ENCODE results near the gene STX17.

Gene STX17

DNA sequence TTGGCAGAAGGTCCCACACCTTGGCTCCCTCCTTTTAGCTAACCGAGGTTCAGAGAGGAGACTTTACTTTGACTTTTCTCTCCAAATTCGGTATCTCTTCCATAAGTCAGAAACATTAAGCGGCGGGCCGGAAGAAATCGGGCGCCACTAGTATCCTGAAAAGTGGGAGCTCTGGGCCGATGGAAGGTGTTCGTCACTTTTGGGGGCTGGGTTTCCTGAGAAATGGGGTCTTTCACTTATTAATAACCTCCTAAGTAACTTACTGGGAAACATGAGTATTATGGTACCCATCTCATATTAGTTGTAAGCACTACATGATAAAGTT lies 716 bp downstream of the STX17 start:
- no peak for DNase-seq (ENCODE audit: low read depth)

DNA sequence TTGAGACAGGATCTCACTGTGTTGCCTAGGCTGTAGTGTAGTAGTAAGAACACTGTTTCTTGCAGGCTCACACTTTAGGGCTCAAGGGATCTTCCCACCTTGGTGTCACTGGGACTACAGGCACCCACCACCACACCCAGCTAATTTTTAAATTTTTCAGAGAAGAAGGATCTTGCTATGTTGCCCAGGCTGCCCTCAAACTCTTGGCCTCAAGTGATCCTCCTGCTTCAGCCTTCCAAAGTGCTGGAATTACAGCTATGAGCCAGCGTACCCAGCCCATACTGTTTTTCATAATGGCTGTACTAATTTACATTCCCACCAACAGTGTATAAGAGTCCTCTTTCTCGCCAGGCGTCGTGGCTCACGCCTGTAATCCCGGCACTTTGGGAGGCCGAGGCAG lies 5.1 kb downstream of the STX17 start:
- no peak for DNase-seq (ENCODE audit: low read depth)

GRCh38 chr9:99916650-99917049 lies 10.2 kb downstream of the STX17 start:
- no peak for DNase-seq (ENCODE audit: low read depth)

DNA sequence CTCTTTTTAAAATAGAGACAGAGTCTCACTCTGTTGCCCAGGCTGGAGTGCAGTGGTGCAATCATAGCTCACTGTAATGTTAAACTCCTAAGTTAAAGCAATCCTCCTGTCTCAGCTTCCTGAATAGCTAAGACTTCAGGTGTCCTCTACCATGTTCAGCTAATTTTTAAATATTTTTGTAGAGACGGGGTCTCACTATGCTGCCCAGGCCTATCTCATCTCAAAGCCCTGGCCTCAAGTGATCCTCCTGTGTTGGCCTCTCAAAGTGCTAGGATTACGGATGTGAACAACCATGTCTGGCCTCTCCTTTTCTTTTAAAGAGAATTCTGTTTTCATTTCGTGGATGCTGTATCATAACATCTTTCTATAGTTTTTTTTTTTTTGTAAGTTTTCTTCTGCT lies 11.7 kb downstream of the STX17 start:
- no peak for DNase-seq (ENCODE audit: low read depth)

- no peak for DNase-seq (ENCODE audit: low read depth)
Observed at GRCh38 chr9:99919930-99920329, 13.5 kb downstream of the STX17 start.

GRCh38 chr9:99921875-99922710 lies 15.6 kb downstream of the STX17 start:
- no peak for DNase-seq (ENCODE audit: low read depth)

DNA sequence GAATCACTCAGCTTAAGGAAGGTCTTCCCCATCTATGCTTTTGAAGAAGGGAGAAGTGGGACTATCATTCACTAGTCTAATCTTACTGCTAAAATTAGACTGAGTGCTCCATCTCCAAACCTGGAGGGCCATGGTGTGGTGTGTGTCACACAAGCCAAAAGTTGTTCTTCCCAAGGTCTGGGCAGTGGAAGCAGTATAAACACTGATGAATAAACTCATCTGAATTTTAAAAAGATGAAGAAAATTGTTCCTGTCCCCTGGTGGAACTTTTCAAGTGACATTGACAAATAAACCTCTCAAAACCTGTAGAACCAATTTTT lies 16.2 kb downstream of the STX17 start:
- no peak for DNase-seq (ENCODE audit: low read depth)

DNA sequence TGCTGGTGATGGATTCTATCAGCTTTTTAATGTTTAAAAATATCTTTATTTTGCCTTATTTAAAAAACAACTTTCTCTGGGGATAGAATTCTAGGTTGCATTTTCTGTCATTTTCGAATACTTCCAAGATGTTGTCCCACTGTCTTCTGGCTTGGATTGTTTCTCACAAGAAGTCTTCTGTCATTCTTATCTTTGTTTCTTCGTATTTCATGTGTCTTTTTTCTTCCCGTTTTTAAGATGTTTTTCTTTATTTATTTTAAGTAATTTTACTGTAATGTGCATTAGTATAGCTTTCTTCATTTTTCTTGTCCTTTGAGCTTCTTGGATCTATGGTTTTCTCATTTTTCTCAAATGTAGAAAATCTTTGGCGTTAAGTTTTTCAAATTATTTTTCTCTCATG lies 19.1 kb downstream of the STX17 start:
- DNase-seq (ENCODE audit: low read depth) = no peak

- no peak for DNase-seq (ENCODE audit: low read depth)
Observed at GRCh38 chr9:99929652-99930051, 23.2 kb downstream of the STX17 start.

GRCh38 chr9:99931155-99931840 lies 24.8 kb downstream of the STX17 start:
- DNase-seq (ENCODE audit: low read depth) = no peak

DNA sequence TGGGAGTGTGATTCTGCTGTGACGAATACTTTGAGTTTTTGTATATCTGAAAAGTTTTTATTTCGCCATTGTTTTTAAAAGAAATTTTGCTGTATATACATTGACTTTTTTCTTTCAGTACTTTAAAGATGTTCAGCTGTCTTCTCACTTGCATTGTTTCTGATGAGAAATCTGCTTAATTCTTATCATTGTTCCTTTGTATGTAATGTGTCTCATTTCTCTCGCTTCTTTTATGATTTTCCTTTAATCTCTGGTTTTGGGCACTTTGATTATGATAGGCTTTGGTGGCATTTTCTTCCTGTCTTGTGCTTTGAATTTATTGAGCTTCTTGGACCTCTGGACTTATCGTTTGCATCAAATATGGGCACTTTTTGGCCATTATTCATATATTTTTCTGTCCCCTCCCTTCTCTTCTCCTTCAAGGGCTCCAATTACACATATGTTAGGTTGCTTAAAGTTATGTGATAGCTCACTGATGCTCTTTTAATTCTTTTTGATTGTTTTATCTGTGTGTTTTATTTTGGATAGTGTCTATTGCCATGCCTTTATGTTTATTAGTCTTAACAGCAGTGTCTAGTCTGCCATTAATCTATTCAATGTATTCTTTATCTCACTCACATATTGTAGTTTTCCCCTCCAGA lies 30.6 kb downstream of the STX17 start:
- no peak for DNase-seq (ENCODE audit: low read depth)

- DNase-seq (ENCODE audit: low read depth) = no peak
Observed at GRCh38 chr9:99947395-99947794, 40.9 kb downstream of the STX17 start.

GRCh38 chr9:99948482-99948881 lies 42.0 kb downstream of the STX17 start:
- DNase-seq (ENCODE audit: low read depth) = no peak

GRCh38 chr9:99948896-99949295 lies 42.4 kb downstream of the STX17 start:
- DNase-seq (ENCODE audit: low read depth) = no peak

- no peak for DNase-seq (ENCODE audit: low read depth)
Observed at GRCh38 chr9:99953861-99954507, 47.5 kb downstream of the STX17 start.

DNA sequence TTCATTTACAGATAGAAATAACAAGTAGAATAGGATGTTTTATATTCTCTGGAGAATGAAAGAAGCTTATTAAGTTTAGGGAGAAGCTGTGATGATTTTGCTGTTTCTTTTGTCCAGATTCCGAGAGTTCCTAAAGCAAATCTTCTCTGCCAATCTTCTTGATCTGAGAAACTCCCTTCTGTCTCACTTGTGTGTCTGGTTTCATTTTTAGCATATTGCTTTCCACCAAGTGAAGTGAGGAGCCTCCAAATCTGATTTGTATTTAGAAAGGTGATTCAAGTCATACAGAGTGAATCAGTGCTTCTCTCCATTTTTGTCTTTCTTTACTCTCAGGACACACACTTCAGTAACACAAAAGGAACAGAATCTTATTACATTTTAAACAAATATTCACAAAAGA lies 48.4 kb downstream of the STX17 start:
- DNase-seq (ENCODE audit: low read depth) = no peak

- no peak for DNase-seq (ENCODE audit: low read depth)
Observed at GRCh38 chr9:99955606-99956005, 49.2 kb downstream of the STX17 start.

DNA sequence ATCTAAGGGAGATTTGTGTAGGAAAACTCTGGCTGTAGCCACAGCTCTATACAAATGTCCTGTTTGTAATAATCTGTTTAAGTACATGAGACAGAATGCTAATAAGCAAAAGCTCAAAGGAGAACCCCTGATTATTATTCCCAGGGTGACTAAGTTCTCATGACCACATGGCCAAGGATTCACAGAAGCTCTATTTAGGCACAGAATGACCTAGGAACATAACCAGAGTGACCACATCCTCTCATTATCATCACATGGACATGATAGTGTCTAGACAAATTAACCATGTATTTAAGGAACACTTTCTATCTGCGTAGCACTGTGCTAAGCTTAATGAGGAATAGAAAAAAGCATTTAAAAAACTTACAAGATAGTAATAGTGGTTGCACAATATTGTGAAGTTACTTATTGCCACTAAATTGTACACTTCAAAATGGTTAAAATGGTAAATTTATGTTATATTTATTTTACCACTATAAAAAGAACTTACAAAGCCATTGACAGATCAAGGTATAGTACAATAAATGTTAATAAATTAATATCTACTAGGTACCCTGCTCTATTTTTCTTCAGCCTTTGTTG lies 56.3 kb downstream of the STX17 start:
- no peak for DNase-seq (ENCODE audit: low read depth)

GRCh38 chr9:99964336-99964735 lies 57.9 kb downstream of the STX17 start:
- DNase-seq (ENCODE audit: low read depth) = no peak

DNA sequence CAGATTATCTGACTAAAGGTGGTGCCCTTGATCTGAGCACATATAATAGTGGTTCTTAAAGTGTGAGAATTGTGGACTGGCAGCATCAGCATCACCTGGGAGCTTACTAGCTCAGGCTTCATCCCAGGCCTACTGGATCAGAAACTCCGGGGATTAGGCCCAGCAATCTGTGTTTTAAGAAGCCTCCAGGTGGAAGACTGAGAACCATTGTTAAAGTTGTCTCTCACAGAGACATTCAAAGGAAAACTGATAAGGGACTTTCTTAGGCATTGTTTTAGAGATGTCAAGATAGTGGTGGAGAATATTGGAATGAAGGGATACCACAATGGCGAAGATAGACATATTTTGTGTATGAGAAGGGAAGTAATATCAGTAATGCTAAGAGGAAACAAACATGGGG lies 59.5 kb downstream of the STX17 start:
- DNase-seq (ENCODE audit: low read depth) = no peak

GRCh38 chr9:99966716-99967115 lies 60.3 kb downstream of the STX17 start:
- no peak for DNase-seq (ENCODE audit: low read depth)

DNA sequence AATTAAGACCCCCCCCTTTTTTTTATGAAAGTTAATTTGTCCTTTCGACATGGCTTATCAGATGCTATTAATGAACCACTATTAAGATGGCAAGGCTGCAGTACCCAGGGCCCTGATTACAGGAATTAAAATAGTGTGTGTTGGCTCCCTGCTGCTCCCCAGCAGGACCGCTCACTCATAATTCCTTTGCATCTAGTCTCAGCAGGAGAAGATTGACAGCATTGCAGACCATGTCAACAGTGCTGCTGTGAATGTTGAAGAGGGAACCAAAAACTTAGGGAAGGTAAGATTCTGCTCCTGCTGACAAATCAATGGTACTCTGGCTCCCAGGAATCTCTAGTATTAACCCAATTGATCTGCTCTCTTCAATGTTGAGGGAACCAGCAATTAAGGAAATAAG lies 61.0 kb downstream of the STX17 start:
- no peak for DNase-seq (ENCODE audit: low read depth)

DNA sequence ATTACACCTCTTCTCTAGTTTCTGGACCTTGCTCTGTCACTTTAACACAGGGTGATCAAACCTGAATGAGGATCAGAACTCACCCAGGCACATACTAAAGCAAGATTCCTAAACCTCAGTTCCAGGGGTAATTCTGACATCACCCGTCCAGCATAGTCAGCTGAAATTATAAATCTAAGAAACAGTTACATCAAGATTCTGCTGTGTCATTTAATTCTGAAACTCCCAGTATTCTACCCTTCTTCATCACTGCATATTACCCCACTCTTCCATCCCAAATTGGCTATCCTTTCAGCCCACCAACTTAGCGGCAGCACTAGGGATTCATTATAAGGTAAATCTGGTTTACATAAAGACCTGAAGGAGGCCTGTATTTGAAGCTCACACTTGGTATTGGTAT lies 64.0 kb downstream of the STX17 start:
- DNase-seq (ENCODE audit: low read depth) = no peak
